GM23248 (cell line): Measurements from ENCODE around the gene FAM217B. TPM values are rescaled to one million over a fixed set of nuclear protein-coding genes. Genes with fewer than 3 reads are reported as not detected.

Experiments used
- DNase-seq: peaks from one replicate; pipeline ENCODE4 v3.0.0-alpha.2; 2015
- H2AFZ ChIP-seq: fragments of 200-600 bp; sonication (generic); 2 replicates; pipeline ENCODE4 v1.6.1; 2016; ENCODE audit warnings: antibody characterized with exemption
- H3F3A ChIP-seq: fragments of 200-600 bp; sonication (generic); 2 replicates; pipeline ENCODE4 v1.6.1; 2016; ENCODE audit warnings: mild to moderate bottlenecking, antibody characterized with exemption, mixed run types; ENCODE audit not compliant: insufficient read depth
- H3K27ac ChIP-seq: fragments of 200-600 bp; sonication (generic); 2 replicates; pipeline ENCODE4 v1.5.1; 2016; ENCODE audit warnings: mild to moderate bottlenecking
- H3K27me3 ChIP-seq: fragments of 200-600 bp; sonication (generic); replicated peaks from 2 replicates; pipeline ENCODE4 v1.6.1; 2016; ENCODE audit warnings: mild to moderate bottlenecking; ENCODE audit not compliant: insufficient read depth
- H3K36me3 ChIP-seq: fragments of 200-600 bp; sonication (generic); 2 replicates; pipeline ENCODE4 v1.6.1; 2016; ENCODE audit warnings: low read depth, mild to moderate bottlenecking
- H3K4me1 ChIP-seq: fragments of 200-600 bp; sonication (generic); 2 replicates; pipeline ENCODE4 v1.6.1; 2016; ENCODE audit warnings: mild to moderate bottlenecking; ENCODE audit not compliant: insufficient read depth
- H3K4me2 ChIP-seq: fragments of 200-600 bp; sonication (generic); one replicate; pipeline ENCODE4 v1.6.1; 2016; ENCODE audit warnings: mild to moderate bottlenecking; ENCODE audit not compliant: unreplicated experiment
- H3K4me3 ChIP-seq: fragments of 200-600 bp; sonication (generic); 2 replicates; pipeline ENCODE4 v1.5.1; 2016; ENCODE audit warnings: mild to moderate bottlenecking
- H3K79me2 ChIP-seq: fragments of 200-600 bp; sonication (generic); 2 replicates; pipeline ENCODE4 v1.6.1; 2016; ENCODE audit warnings: mild to moderate bottlenecking; ENCODE audit not compliant: insufficient read depth
- H3K9ac ChIP-seq: fragments of 200-600 bp; sonication (generic); 2 replicates; pipeline ENCODE4 v1.6.1; 2016; ENCODE audit warnings: mild to moderate bottlenecking
- H3K9me2 ChIP-seq: fragments of 200-600 bp; sonication (generic); 2 replicates; pipeline ENCODE4 v1.6.1; 2016; ENCODE audit warnings: mixed run types, mild to moderate bottlenecking, moderate library complexity; ENCODE audit not compliant: insufficient read depth
- H3K9me3 ChIP-seq: fragments of 200-600 bp; sonication (generic); one replicate; pipeline ENCODE4 v1.6.1; 2017; ENCODE audit warnings: low read depth
- H4K20me1 ChIP-seq: fragments of 200-600 bp; sonication (generic); 2 replicates; pipeline ENCODE4 v1.6.0; 2016; ENCODE audit not compliant: insufficient read depth
- EZH2 ChIP-seq: fragments of 200-600 bp; sonication (generic); IDR thresholded peaks from 2 replicates; pipeline ENCODE4 v1.6.1; 2018; ENCODE audit warnings: antibody characterized with exemption, mild to moderate bottlenecking; ENCODE audit not compliant: insufficient read depth, poor library complexity, severe bottlenecking
- EZH2phosphoT487 ChIP-seq: fragments of 200-600 bp; sonication (generic); IDR thresholded peaks from 2 replicates; pipeline ENCODE4 v1.6.1; 2018; ENCODE audit warnings: antibody characterized with exemption, moderate library complexity, mild to moderate bottlenecking, low read depth; ENCODE audit not compliant: insufficient read depth
- WGBS, 2 experiments: methylation state at CpG; one replicate each; pipeline ENCODE4 v1.1.6; 2015 to 2017; ENCODE audit warnings: low lambda C conversion rate in 2 of 2, low coverage in 1 of 2; ENCODE audit errors: missing lambda C conversion rate in 2 of 2; 5-methylcytosine and 5-hydroxymethylcytosine counted together
- in situ Hi-C: fragments of 300-500 bp; cut with MboI; formaldehyde crosslinking; loops from 2 replicates; pipeline ENCODE4 v1.15.0; 2020
- polyA plus RNA-seq: library from polyadenylated mRNA; unstranded; fragments of >200 nt; fragmentation: Nextera tagmentation; extraction: Ambion mirVana; gene quantifications from 2 replicates; pipeline ENCODE4 v1.2.1, GENCODE V29; 2016
- total RNA-seq: library from RNA; depleted of rRNA; stranded (reverse); fragments of >200 nt; shearing (Covaris generic); gene quantifications from 2 replicates; pipeline ENCODE4 v1.2.3, GENCODE V29; 2014

Gene FAM217B
- total and polyA plus RNA-seq, 2 experiments from 2014 or later = 2.2 to 9.5 TPM

DNA sequence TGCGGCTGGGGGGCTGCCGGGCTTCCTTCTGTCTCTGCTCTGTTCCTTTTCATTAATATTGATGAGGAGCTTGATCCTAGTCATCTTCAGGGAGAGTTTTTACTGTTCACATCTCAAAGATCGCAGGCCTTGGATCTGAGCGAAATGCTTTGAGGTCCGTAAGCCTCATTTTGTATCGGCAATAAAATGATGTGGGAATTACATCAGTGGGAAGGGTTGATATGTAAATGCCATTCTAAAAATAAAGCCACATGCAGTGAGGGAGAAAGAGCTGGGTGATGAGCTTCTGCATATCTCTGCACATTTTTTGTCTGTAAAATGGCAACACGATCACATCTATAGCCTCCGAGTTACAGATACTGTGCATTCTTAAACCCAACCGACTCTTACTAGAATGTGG, 42.9 kb downstream of the FAM217B start:
- no peak overlapping the region for H3K9ac ChIP-seq
- no peak overlapping the region for H3K27ac ChIP-seq
- no peak overlapping the region for H2AFZ ChIP-seq
- H3K9me3 ChIP-seq = no peaks in the 10 kb centered on the region
- H3F3A ChIP-seq = no peaks in the 10 kb centered on the region
- no peaks in the 10 kb centered on the region for H3K36me3 ChIP-seq
- H3K79me2 ChIP-seq = no peaks in the 10 kb centered on the region
- no peaks in the 10 kb centered on the region for H4K20me1 ChIP-seq
- H3K4me2 ChIP-seq = no peak overlapping the region
- DNase-seq = no peak
- H3K4me3 ChIP-seq = no peak overlapping the region
- in situ Hi-C loops = no loop called here
- no peaks in the 10 kb centered on the region for H3K4me1 ChIP-seq
- WGBS, 2 experiments = 81 to 83% methylated on average over 9 of the region's 9 CpGs
- H3K27me3 ChIP-seq = no peaks in the 10 kb centered on the region
- no peak for TF ChIP-seq EZH2phosphoT487
- no peak for TF ChIP-seq EZH2
- no peaks in the 10 kb centered on the region for H3K9me2 ChIP-seq

DNA sequence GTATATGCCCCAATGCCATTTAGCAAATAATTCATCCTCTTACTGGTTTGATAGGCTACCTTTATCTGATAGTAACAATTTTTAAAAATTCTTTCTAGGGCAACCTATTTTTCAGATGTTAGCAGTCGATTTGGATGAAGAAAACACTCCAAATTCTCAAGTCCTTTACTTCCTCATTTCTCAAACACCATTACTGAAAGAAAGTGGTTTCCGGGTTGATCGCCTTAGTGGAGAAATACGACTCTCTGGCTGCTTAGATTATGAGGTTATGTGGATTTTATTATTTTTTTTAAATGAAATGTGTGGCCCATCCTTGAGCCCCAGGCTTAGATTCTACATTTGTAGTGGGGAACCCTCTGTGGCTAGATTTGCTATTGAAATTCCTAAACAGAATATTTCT, 44.4 kb downstream of the FAM217B start:
- H3F3A ChIP-seq = no peaks in the 10 kb centered on the region
- H3K4me3 ChIP-seq = no peak overlapping the region
- TF ChIP-seq EZH2 = no peak
- TF ChIP-seq EZH2phosphoT487 = no peak
- no peaks in the 10 kb centered on the region for H3K9me2 ChIP-seq
- no peaks in the 10 kb centered on the region for H3K4me1 ChIP-seq
- 70 to 71% methylated on average over 4 of the region's 4 CpGs for WGBS, 2 experiments
- no peaks in the 10 kb centered on the region for H3K79me2 ChIP-seq
- no peaks in the 10 kb centered on the region for H3K36me3 ChIP-seq
- DNase-seq = no peak
- in situ Hi-C loops = no loop called here
- no peak overlapping the region for H3K27ac ChIP-seq
- no peaks in the 10 kb centered on the region for H3K9me3 ChIP-seq
- H3K9ac ChIP-seq = no peak overlapping the region
- H3K4me2 ChIP-seq = no peak overlapping the region
- no peaks in the 10 kb centered on the region for H3K27me3 ChIP-seq
- H4K20me1 ChIP-seq = no peaks in the 10 kb centered on the region
- no peak overlapping the region for H2AFZ ChIP-seq

DNA sequence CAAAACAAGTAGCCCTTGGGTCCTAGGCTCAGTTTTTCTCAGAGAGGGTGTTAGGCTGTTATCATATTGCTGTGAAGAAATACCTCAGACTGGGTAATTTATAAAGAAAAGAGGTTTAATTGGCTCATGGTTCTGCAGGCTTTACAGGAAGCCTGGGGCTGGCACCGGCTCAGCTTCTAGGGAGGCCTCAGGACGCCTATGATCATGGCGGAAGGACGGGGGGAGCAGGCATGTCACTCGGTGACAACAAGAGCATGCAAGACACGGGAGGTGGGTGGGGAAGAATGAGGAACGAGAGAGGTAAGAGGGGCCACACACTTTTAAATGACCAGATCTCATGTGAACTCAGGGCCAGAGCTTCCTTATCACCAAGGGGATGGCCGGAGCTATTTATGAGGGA, 45.0 kb downstream of the FAM217B start:
- no peak overlapping the region for H3K4me2 ChIP-seq
- H3K9me3 ChIP-seq = no peaks in the 10 kb centered on the region
- in situ Hi-C loops = no loop called here
- H3K36me3 ChIP-seq = no peaks in the 10 kb centered on the region
- TF ChIP-seq EZH2phosphoT487 = no peak
- TF ChIP-seq EZH2 = no peak
- no peak overlapping the region for H3K4me3 ChIP-seq
- DNase-seq = no peak
- H3K27me3 ChIP-seq = no peaks in the 10 kb centered on the region
- H3K4me1 ChIP-seq = no peaks in the 10 kb centered on the region
- H3K9me2 ChIP-seq = no peaks in the 10 kb centered on the region
- H3K9ac ChIP-seq = no peak overlapping the region
- H3K79me2 ChIP-seq = no peaks in the 10 kb centered on the region
- H3K27ac ChIP-seq = no peak overlapping the region
- no peaks in the 10 kb centered on the region for H3F3A ChIP-seq
- 72 to 75% methylated on average over 8 of the region's 8 CpGs for WGBS, 2 experiments
- no peaks in the 10 kb centered on the region for H4K20me1 ChIP-seq
- no peak overlapping the region for H2AFZ ChIP-seq

DNA sequence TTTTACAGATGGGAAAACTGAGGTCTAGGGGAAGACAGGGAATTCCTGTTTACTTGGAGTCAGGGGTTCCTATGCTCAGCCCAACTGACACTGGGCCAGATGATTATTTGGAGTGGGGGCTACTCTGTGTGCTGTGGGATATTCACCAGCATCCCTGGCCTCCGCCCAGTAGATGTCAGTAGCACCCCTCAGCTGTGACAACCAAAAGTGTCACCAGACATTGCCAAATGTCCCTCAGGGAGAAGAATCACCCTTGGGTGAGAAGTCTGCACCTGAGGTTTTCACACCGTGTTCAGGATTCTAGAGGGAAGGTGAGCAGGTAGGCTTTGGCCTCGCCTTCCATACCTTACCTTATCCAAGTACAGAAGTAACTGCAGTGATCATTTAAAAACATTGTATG, 45.7 kb downstream of the FAM217B start:
- no peak for DNase-seq
- Histone ChIP-seq H3K79me2 (no peaks in the 10 kb centered on the region), H3K4me1 (no peaks in the 10 kb centered on the region), H3K4me3 (no peak overlapping the region), H3K4me2 (no peak overlapping the region), H3K9ac (no peak overlapping the region), H3K9me2 (no peaks in the 10 kb centered on the region), H3K27me3 (no peaks in the 10 kb centered on the region), H3K36me3 (no peaks in the 10 kb centered on the region), H3K27ac (no peak overlapping the region), H4K20me1 (no peaks in the 10 kb centered on the region), H3F3A (no peaks in the 10 kb centered on the region), H3K9me3 (no peaks in the 10 kb centered on the region), H2AFZ (no peak overlapping the region)
- in situ Hi-C loops = no loop called here
- 44 to 64% methylated on average over 3 of the region's 3 CpGs for whole genome bisulfite sequencing, 2 experiments
- no peak for TF ChIP-seq EZH2phosphoT487
- no peak for TF ChIP-seq EZH2

DNA sequence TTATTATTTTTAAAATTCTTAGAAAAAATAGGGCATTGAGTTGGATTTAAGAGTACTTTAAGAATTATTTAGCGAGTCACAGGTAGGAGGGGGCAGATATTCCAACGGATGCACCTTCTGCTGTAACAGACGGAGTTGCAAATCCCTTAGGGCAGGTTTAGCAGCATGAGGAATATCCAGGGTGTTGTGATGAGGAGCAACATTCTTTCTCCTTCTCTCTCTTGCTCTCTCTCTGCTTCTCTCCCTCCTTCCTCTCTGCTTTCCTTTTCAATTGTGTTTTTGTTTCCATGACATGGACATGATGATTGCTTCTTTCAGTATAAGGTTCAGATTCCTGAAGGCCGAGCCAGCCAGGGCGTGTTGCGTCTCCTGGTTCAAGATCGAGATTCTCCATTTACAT, 46.9 kb downstream of the FAM217B start:
- no peak overlapping the region for H3K27ac ChIP-seq
- no peaks in the 10 kb centered on the region for H3K9me2 ChIP-seq
- TF ChIP-seq EZH2 (no peak), EZH2phosphoT487 (no peak)
- no peaks in the 10 kb centered on the region for H3K79me2 ChIP-seq
- no peaks in the 10 kb centered on the region for H3K36me3 ChIP-seq
- no peak overlapping the region for H3K4me2 ChIP-seq
- H3K27me3 ChIP-seq = no peaks in the 10 kb centered on the region
- in situ Hi-C loops = no loop called here
- no peaks in the 10 kb centered on the region for H4K20me1 ChIP-seq
- H3K4me1 ChIP-seq = no peaks in the 10 kb centered on the region
- H3K9ac ChIP-seq = no peak overlapping the region
- no peaks in the 10 kb centered on the region for H3K9me3 ChIP-seq
- no peak overlapping the region for H2AFZ ChIP-seq
- no peak for DNase-seq
- WGBS, 2 experiments = 66 to 72% methylated on average over 7 of the region's 7 CpGs
- no peaks in the 10 kb centered on the region for H3F3A ChIP-seq
- H3K4me3 ChIP-seq = no peak overlapping the region
